Astrocyte of the spinal cord (primary cell): ENCODE data around the gene MZF1.

Source experiments
- DNase-seq: peaks from one replicate; pipeline ENCODE4 v3.0.0; 2011; ENCODE audit warnings: low read depth, low spot score
- H3K4me3 ChIP-seq: 2 replicates; pipeline ENCODE4 v1.5.1; 2011; ENCODE audit warnings: low read depth, mild to moderate bottlenecking, low read length, moderate library complexity
- in situ Hi-C: cut with HindIII; loops from 2 replicates; pipeline ENCODE4 v1.10.0; 2017; ENCODE audit warnings: low sequenced_read_pairs
- TF ChIP-seq, protein P1 (sequence below): IDR thresholded peaks from 2 replicates; pipeline ENCODE4 v1.5.1; 2012; ENCODE audit warnings: low read depth, mild to moderate bottlenecking, low read length, inconsistent platforms

The MZF1 gene

DNA sequence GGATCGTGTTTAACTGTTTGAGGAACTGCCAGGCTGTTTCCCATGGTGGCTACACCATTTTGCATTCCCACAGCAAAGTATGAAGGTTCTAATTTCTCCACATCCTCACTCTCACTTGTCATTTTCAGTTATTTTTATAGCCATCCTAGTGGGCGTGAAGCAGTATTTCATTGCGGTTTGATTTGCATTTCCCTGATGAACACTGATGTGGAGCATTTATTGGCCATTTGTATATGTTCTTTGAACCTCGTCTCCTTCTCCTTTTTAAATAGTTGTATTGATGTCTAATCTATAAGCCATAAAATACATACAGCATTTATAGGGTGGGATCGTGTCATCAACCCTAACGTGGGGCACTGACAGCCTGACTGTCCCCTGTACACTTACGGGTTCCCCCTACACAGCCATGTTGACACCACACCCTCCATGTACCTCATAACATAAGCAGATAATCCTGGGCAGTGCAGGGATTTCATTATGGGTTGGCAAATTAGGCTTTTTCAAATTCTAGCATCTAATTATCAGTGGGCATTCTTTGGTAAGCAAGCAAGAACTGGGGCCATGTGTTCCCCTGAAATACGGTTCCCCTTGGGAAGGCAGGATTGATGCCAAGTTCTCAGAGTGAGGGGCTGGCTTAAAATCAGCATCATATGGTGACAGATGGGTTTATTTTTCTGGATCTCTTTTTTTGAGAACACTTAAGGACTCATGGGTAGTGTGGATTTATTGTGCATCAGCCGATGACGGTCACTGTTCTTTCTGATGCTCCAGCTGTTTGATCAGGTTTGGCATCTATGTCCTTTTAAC, 41.9 kb downstream of the MZF1 start:
- TF ChIP-seq, protein P1, sequence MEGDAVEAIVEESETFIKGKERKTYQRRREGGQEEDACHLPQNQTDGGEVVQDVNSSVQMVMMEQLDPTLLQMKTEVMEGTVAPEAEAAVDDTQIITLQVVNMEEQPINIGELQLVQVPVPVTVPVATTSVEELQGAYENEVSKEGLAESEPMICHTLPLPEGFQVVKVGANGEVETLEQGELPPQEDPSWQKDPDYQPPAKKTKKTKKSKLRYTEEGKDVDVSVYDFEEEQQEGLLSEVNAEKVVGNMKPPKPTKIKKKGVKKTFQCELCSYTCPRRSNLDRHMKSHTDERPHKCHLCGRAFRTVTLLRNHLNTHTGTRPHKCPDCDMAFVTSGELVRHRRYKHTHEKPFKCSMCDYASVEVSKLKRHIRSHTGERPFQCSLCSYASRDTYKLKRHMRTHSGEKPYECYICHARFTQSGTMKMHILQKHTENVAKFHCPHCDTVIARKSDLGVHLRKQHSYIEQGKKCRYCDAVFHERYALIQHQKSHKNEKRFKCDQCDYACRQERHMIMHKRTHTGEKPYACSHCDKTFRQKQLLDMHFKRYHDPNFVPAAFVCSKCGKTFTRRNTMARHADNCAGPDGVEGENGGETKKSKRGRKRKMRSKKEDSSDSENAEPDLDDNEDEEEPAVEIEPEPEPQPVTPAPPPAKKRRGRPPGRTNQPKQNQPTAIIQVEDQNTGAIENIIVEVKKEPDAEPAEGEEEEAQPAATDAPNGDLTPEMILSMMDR = no peak
- in situ Hi-C loops = no loop called here
- no peak overlapping the region for H3K4me3 ChIP-seq
- no peak for DNase-seq

DNA sequence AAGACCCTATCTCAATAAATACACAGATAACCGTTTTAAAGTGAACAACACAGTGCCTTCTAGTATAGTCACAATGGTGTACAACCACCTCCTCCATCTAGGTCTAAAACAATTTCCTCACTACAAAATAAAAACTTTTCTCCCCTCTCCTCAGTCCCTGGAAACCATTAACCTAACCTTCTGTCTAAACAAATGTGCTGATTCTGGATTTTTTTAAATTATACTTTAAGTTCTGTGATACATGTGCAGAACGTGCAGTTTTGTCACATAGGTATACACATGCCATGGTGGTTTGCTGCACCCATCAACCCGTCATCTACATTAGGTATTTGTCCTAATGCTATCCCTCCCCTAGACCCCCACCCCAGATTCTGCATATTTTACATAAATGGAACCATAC, 43.7 kb downstream of the MZF1 start:
- TF ChIP-seq, protein P1 = no peak
- in situ Hi-C loops = no loop called here
- H3K4me3 ChIP-seq = no peak overlapping the region

DNA sequence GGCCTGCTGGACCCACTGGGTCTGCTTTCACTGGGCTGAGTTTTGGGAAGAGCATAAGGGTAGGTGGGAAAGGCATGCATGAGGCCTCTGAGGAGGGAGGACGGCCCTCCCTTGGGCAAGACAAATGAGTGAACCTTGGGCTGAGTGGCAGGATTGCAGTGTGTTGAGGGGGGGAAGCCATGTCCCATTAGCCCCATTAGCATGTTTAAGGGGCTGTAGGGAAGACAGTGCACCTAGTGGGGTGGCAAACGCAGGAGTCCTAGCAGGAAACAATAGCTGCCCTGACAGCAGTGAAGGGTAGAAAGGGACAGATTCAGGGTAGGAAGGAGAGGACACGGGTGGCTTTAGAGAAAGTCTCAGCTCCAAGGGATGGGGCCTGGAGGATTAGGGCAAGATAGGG, 50.4 kb downstream of the MZF1 start:
- DNase-seq = no peak
- in situ Hi-C loops = no loop called here

More for the DNA sequence above, 43.7 kb downstream of the MZF1 start:
- DNase-seq = no peak

DNA sequence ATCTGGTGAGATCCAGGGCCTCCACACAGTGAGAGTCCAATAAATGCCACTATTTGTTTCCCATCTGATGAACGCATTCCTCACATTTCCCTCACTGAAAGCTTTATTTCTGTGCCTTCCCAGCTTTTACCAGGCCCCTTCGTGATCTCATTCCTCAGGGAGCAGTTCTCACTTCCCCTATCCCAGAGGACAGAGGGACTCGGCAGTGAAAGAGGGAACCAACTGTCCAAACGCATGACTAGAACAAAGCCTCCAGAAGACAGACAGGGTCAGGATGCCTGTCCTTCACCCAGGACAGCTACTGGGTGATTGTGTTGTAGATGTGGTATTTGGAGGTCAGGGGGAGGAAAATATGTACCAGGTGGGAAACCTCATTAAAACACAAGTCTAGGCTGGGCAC, 51.5 kb downstream of the MZF1 start:
- in situ Hi-C loops = no loop called here
- TF ChIP-seq, protein P1 = no peak
- H3K4me3 ChIP-seq = no peak overlapping the region
- DNase-seq = no peak

More for the DNA sequence above, 50.4 kb downstream of the MZF1 start:
- no peak overlapping the region for H3K4me3 ChIP-seq
- TF ChIP-seq, protein P1 = no peak

DNA sequence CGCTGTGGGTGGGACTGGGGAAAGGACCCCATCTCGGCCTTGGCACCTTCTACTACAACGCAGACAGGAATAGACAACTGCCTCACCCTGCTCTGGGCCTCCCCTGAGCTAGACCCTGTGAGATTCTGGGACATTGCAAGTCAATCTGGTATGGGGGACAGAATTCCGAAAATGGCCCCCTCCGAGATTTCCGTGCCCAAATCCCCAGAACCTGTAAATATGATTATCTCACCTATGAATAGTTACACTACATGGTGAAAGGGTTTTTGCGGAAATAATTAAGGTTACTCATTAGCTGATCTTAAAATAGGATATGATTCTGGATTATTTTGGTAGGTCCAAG, 52.9 kb downstream of the MZF1 start:
- TF ChIP-seq, protein P1 = no peak
- no peak for DNase-seq
- H3K4me3 ChIP-seq = peak overlapping the region; percentile 81
- in situ Hi-C loops = no loop called here

DNA sequence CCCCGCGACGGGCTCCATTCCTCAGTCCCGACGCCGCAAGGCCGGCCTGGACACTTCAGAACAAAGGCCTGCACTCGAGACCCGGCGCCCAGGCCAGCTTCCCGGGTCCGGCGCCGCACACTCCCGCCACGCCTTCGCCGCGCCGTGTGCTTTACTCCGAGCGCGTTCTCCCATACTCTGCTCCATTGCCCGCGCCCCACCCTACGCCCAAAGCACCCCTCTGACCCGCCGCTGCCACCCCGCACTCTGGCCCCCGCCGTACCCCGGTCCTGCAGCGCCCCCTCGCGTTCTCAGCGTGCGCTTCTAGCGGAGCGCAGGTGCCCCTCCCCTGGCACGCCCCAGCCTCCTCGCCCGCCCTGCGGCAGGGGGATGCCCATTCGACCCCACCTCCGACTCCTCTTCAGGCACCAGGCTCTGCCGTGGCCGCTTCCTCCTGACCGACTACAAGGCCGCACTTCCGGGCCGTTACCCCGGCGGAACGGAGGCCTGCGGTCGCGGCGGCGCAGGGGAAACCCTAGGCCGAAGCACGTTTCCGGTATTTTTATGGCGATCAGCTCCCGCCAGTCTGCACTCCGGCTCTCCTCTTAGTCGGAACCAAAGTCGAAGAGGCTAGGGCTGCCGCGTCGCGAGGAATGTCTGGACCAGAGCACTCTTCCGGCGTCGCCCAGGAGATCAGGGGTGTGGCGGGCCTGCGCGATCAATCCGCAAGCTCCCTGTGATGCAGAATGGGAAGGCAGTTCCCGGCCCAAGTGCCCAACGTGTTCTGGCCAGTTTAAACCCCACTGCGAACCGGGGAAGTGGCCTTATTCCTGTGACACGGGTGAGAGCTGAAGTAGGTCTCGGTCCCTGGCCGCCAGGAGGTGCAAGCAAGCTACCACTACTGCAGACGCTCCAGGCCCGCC, 53.5 kb downstream of the MZF1 start, which contains the start of gene ZBTB45:
Gene ZBTB45, minus strand, starts transcription at position 456 of the 902 bp plus-strand sequence. CDS start 2,137 bp downstream, outside the sequence.
- TF ChIP-seq, protein P1 = peak; percentile 74
- DNase-seq = peak; percentile 98
- in situ Hi-C loops = no loop called here
- peak within 1 kb of the TSS; percentile 81 for H3K4me3 ChIP-seq
